Stimulated activated CD4-positive, alpha-beta T cell treated with anti-CD3 and anti-CD28 coated beads, Interleukin-1b, Interleukin-23, amount 100 ng/mL, for 24 hours (primary cell): ENCODE data around the gene CAMTA2.
A peak's percentile ranks its signal among the peaks of the same experiment; 100 is the strongest.
"Not testable (repeated sequence)": the region's sequence is repeated elsewhere in the genome, so short reads cannot be mapped to it uniquely, and the experiment has no call there.

Experiments used
- DNase-seq, 4 experiments: peaks; one replicate each; pipeline ENCODE4 v3.0.0-alpha.2; 2020; ENCODE audit warnings: low read depth in 4 of 4, low spot score in 1 of 4

Gene CAMTA2

GRCh38 chr17:4986951-4987766, at the start of gene CAMTA2:
CAMTA2 (minus strand) TSS chr17:4987675; CDS start chr17:4986222, 1,453 bp downstream.
- DNase-seq, result peak; percentile 80 to 88 (median 86)

GRCh38 chr17:5035315-5035714, 47.8 kb upstream of the CAMTA2 start, which contains the start of gene SLC52A1:
SLC52A1 (minus strand) TSS chr17:5035426; CDS start chr17:5034606, 820 bp downstream.
- DNase-seq, result no peak

GRCh38 chr17:5034651-5035050, 47.2 kb upstream of the CAMTA2 start:
- no peak for DNase-seq

GRCh38 chr17:5034063-5034462, 46.6 kb upstream of the CAMTA2 start:
- DNase-seq, result no peak

GRCh38 chr17:5033352-5034015, 46.0 kb upstream of the CAMTA2 start:
- DNase-seq, result no peak

GRCh38 chr17:5032865-5033264, 45.4 kb upstream of the CAMTA2 start:
- DNase-seq, result no peak

- peak; percentile 67 to 83 (median 80) for DNase-seq
Measured at GRCh38 chr17:5031365-5032082, 44.0 kb upstream of the CAMTA2 start.

GRCh38 chr17:5030168-5030567, 42.7 kb upstream of the CAMTA2 start:
- DNase-seq, result not testable (repeated sequence)

GRCh38 chr17:5027916-5028315, 40.4 kb upstream of the CAMTA2 start:
- no peak for DNase-seq

- no peak for DNase-seq
Measured at GRCh38 chr17:5027299-5027698, 39.8 kb upstream of the CAMTA2 start.

GRCh38 chr17:5024604-5025003, 37.1 kb upstream of the CAMTA2 start:
- no peak for DNase-seq

- DNase-seq, result no peak
Measured at GRCh38 chr17:5023588-5024147, 36.2 kb upstream of the CAMTA2 start.

GRCh38 chr17:5022171-5022711, 34.8 kb upstream of the CAMTA2 start:
- no peak for DNase-seq

- DNase-seq, result no peak
Measured at GRCh38 chr17:5020502-5021023, 33.1 kb upstream of the CAMTA2 start.

- peak in 2 of 4 experiments; percentile 22 to 27 for DNase-seq
Measured at GRCh38 chr17:5019475-5019956, 32.0 kb upstream of the CAMTA2 start.

- DNase-seq, result no peak
Measured at GRCh38 chr17:5014357-5014756, 26.9 kb upstream of the CAMTA2 start.

- no peak for DNase-seq
Measured at GRCh38 chr17:5011928-5012327, 24.5 kb upstream of the CAMTA2 start.

GRCh38 chr17:5003214-5003867, 15.9 kb upstream of the CAMTA2 start:
- DNase-seq, result no peak

GRCh38 chr17:5002121-5002788, 14.8 kb upstream of the CAMTA2 start:
- DNase-seq, result no peak

- no peak for DNase-seq
Measured at GRCh38 chr17:5000237-5000639, 12.8 kb upstream of the CAMTA2 start.
